Gastrocnemius medialis (tissue), 4 donors: ENCODE measurements around the gene KCNK2. TPM values are rescaled to one million over a fixed set of nuclear protein-coding genes. Genes with fewer than 3 reads are reported as not detected.

Source experiments
- ATAC-seq, 2 donors: fragments of 150-250 bp; one replicate each; pipeline ENCODE4 v1.9.1; 2016
- DNase-seq, 2 donors: peaks; one replicate each; pipeline ENCODE4 v3.0.0-alpha.2; 2019
- H3K27ac ChIP-seq, 4 donors: fragments of 200-600 bp; sonication (generic); 1 replicate in 1 of 4; 2 replicates in 3 of 4; pipeline ENCODE4 v1.5.1; 2016 to 2018; ENCODE audit warnings: mild to moderate bottlenecking in 2 of 4, moderate library complexity in 1 of 4
- H3K27me3 ChIP-seq, 3 donors: fragments of 200-600 bp; sonication (generic) in 2 of 3; 1 replicate in 1 of 3; 2 replicates in 2 of 3; pipeline versions ENCODE4 v1.5.1 to v1.6.0; 2016 to 2019; ENCODE audit warnings: mild to moderate bottlenecking in 1 of 3, moderate library complexity in 1 of 3
- H3K36me3 ChIP-seq, 2 donors: fragments of 200-600 bp; sonication (generic) in 1 of 2; one replicate each; pipeline ENCODE4 v1.5.1; 2017 to 2018
- H3K4me1 ChIP-seq, 2 donors: fragments of 200-600 bp; sonication (generic) in 1 of 2; one replicate each; pipeline ENCODE4 v1.5.1; 2016 to 2017; ENCODE audit warnings: mild to moderate bottlenecking in 2 of 2
- H3K4me3 ChIP-seq, 4 donors: fragments of 200-600 bp; sonication (generic) in 3 of 4; 1 replicate in 1 of 4; 2 replicates in 3 of 4; pipeline ENCODE4 v1.5.1; 2016 to 2019; ENCODE audit warnings: mild to moderate bottlenecking in 2 of 4
- H3K9me3 ChIP-seq, 3 donors: fragments of 200-600 bp; sonication (generic) in 2 of 3; 1 replicate in 1 of 3; 2 replicates in 2 of 3; pipeline ENCODE4 v1.5.1; 2016 to 2019
- CTCF ChIP-seq, 5 experiments: fragments of 450-650 bp in 3 of 5; fragments of 200-600 bp in 2 of 5; sonication (generic) in 2 of 5; IDR thresholded peaks in 4 of 5; conservative IDR thresholded peaks in 1 of 5; 1 replicate in 4 of 5; 2 replicates in 1 of 5; pipeline ENCODE4 v1.5.1; 2016 to 2019; ENCODE audit warnings: antibody characterized with exemption in 5 of 5, mild to moderate bottlenecking in 3 of 5, moderate library complexity in 3 of 5
- POLR2A ChIP-seq, 2 donors: fragments of 450-650 bp; IDR thresholded peaks; one replicate each; pipeline ENCODE4 v1.6.1; 2017; ENCODE audit warnings: antibody characterized with exemption in 2 of 2, mild to moderate bottlenecking in 2 of 2, moderate library complexity in 2 of 2
- in situ Hi-C, 4 donors: fragments of 200-750 bp; cut with MboI; loops; one replicate each; pipeline versions ENCODE4 v1.15.0 to v1.8.0; 2017; ENCODE audit warnings: low sequenced_read_pairs in 4 of 4
- intact Hi-C: fragments of 100-400 bp; cut with DNase I; formaldehyde crosslinking; loops from one replicate; pipeline ENCODE4 v1.15.1; 2023; ENCODE audit warnings: low total_unique reads
- total RNA-seq, 4 donors: library from RNA; depleted of rRNA; stranded (reverse); fragments of >200 nt; gene quantifications; one replicate each; pipeline versions ENCODE4 v1.1.0 to v1.2.3, GENCODE V29; 2016

KCNK2 gene
- total RNA-seq, 4 donors from 2014 or later: 0.56 to 2.4 (median 0.97) TPM

GRCh38 chr1:215137985-215138384 lies 55.4 kb downstream of the KCNK2 start:
- in situ Hi-C loops: no loop called here
- no peak overlapping the region for H3K27ac ChIP-seq
- intact Hi-C loops: no loop called here
- H3K4me3 ChIP-seq: no peak overlapping the region
- no peaks in the 10 kb centered on the region for H3K4me1 ChIP-seq
- no peaks in the 10 kb centered on the region for H3K36me3 ChIP-seq
- no peak for DNase-seq
- H3K9me3 ChIP-seq: no peaks in the 10 kb centered on the region
- ATAC-seq: no peak
- H3K27me3 ChIP-seq: no peaks in the 10 kb centered on the region
- TF ChIP-seq CTCF (IDR thresholded peaks at IDR 0.05 in 4 of 5, conservative IDR thresholded peaks at IDR 0.05 in 1 of 5) (no peak), POLR2A (IDR thresholded peaks at IDR 0.05) (no peak)

GRCh38 chr1:215140135-215140534 lies 57.6 kb downstream of the KCNK2 start:
- Histone ChIP-seq H3K27me3 (no peaks in the 10 kb centered on the region), H3K27ac (no peak overlapping the region), H3K9me3 (no peaks in the 10 kb centered on the region), H3K36me3 (no peaks in the 10 kb centered on the region), H3K4me1 (no peaks in the 10 kb centered on the region), H3K4me3 (no peak overlapping the region)
- in situ Hi-C loops: no loop called here
- no peak for TF ChIP-seq POLR2A (IDR thresholded peaks at IDR 0.05)
- TF ChIP-seq CTCF (IDR thresholded peaks at IDR 0.05 in 4 of 5, conservative IDR thresholded peaks at IDR 0.05 in 1 of 5): no peak
- no peak for DNase-seq
- ATAC-seq: no peak
- intact Hi-C loops: no loop called here

GRCh38 chr1:215141460-215141859 lies 58.9 kb downstream of the KCNK2 start:
- Histone ChIP-seq H3K36me3 (no peaks in the 10 kb centered on the region), H3K4me1 (no peaks in the 10 kb centered on the region), H3K4me3 (no peak overlapping the region), H3K9me3 (no peaks in the 10 kb centered on the region), H3K27me3 (no peaks in the 10 kb centered on the region), H3K27ac (no peak overlapping the region)
- DNase-seq: no peak
- intact Hi-C loops (no loop called here), in situ Hi-C loops (no loop called here)
- TF ChIP-seq POLR2A (IDR thresholded peaks at IDR 0.05) (no peak), CTCF (IDR thresholded peaks at IDR 0.05 in 4 of 5, conservative IDR thresholded peaks at IDR 0.05 in 1 of 5) (no peak)
- ATAC-seq: no peak

GRCh38 chr1:215143497-215143896 lies 61.0 kb downstream of the KCNK2 start:
- no peak for DNase-seq
- Histone ChIP-seq H3K27me3 (no peaks in the 10 kb centered on the region), H3K9me3 (no peaks in the 10 kb centered on the region), H3K27ac (no peak overlapping the region), H3K36me3 (no peaks in the 10 kb centered on the region), H3K4me1 (no peaks in the 10 kb centered on the region), H3K4me3 (no peak overlapping the region)
- intact Hi-C loops (no loop called here), in situ Hi-C loops (no loop called here)
- no peak for ATAC-seq
- TF ChIP-seq POLR2A (IDR thresholded peaks at IDR 0.05) (no peak), CTCF (IDR thresholded peaks at IDR 0.05 in 4 of 5, conservative IDR thresholded peaks at IDR 0.05 in 1 of 5) (no peak)

- Histone ChIP-seq H3K27me3 (no peaks in the 10 kb centered on the region), H3K36me3 (no peaks in the 10 kb centered on the region), H3K9me3 (no peaks in the 10 kb centered on the region), H3K4me1 (no peaks in the 10 kb centered on the region), H3K27ac (no peak overlapping the region), H3K4me3 (no peak overlapping the region)
- in situ Hi-C loops (no loop called here), intact Hi-C loops (no loop called here)
- no peak for TF ChIP-seq POLR2A (IDR thresholded peaks at IDR 0.05)
- no peak for TF ChIP-seq CTCF (IDR thresholded peaks at IDR 0.05 in 4 of 5, conservative IDR thresholded peaks at IDR 0.05 in 1 of 5)
- no peak for ATAC-seq
- DNase-seq: no peak
Measured at GRCh38 chr1:215146240-215146975, 63.9 kb downstream of the KCNK2 start.
